Fibroblast of pulmonary artery (primary cell): ENCODE data around the gene CAMK1D.
"Not testable (repeated sequence)": the region's sequence is repeated elsewhere in the genome, so short reads cannot be mapped to it uniquely, and the experiment has no call there.

ENCODE experiments used
- DNase-seq: peaks from one replicate; pipeline ENCODE4 v3.0.0-alpha.2; 2010; ENCODE audit warnings: low read depth
- H3K4me3 ChIP-seq: replicated peaks from 2 replicates; pipeline ENCODE4 v1.5.1; 2011; ENCODE audit warnings: low read depth, mild to moderate bottlenecking, control low read depth, low read length, moderate library complexity
- TF ChIP-seq, protein P1 (sequence below): IDR thresholded peaks from 2 replicates; pipeline ENCODE4 v1.5.1; 2011; ENCODE audit warnings: mild to moderate bottlenecking, control low read depth, low read length, inconsistent platforms; ENCODE audit errors: missing control alignments

Gene CAMK1D

DNA sequence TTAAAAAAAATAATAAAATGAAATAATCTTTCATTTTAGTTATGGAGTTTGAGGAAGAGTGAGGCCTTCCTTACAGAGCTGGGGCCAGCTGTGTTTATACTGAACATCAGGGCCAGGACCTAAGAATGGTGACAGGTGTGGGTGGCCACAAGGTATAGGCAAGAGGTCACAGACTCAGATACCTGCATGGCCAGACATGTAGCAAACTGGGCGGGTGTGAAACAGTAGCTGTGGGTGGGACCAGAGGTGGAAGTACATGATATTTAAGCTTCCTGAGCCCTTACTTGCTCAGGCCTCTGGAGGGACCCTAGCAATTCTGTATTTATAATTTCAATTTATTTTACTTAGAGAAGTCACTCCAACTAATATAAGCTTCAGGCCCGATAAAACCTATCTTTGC lies 27.7 kb upstream of the CAMK1D start:
- DNase-seq = no peak
- no peak overlapping the region for H3K4me3 ChIP-seq
- TF ChIP-seq, protein P1, sequence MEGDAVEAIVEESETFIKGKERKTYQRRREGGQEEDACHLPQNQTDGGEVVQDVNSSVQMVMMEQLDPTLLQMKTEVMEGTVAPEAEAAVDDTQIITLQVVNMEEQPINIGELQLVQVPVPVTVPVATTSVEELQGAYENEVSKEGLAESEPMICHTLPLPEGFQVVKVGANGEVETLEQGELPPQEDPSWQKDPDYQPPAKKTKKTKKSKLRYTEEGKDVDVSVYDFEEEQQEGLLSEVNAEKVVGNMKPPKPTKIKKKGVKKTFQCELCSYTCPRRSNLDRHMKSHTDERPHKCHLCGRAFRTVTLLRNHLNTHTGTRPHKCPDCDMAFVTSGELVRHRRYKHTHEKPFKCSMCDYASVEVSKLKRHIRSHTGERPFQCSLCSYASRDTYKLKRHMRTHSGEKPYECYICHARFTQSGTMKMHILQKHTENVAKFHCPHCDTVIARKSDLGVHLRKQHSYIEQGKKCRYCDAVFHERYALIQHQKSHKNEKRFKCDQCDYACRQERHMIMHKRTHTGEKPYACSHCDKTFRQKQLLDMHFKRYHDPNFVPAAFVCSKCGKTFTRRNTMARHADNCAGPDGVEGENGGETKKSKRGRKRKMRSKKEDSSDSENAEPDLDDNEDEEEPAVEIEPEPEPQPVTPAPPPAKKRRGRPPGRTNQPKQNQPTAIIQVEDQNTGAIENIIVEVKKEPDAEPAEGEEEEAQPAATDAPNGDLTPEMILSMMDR = no peak

DNA sequence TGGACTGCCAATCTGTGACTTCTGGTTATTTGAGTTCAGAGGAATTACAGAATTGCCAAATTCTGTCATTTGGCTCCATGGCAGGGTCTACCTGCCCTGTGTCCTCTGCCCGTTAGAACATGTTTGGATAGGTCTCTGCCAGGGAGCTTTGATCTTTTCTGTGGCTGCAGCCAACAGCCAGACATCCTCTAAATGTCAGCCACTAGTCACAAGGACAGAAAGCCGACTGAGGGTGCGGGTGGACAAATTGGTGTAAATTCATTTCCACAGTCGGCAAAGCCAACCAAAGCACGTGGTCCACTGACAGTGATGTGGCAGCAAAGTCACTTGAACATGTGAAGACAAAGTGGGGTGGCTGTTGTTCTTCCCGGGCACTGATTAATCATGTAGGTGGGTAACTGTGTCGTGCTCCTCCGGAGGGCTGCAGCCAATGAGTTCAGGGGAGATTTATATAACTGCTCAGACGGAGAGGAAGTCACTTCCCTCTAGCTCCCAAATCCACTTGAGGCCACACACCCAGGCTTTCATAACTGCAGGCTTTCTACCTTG lies 26.7 kb upstream of the CAMK1D start:
- DNase-seq = no peak
- TF ChIP-seq, protein P1 = no peak
- no peak overlapping the region for H3K4me3 ChIP-seq

DNA sequence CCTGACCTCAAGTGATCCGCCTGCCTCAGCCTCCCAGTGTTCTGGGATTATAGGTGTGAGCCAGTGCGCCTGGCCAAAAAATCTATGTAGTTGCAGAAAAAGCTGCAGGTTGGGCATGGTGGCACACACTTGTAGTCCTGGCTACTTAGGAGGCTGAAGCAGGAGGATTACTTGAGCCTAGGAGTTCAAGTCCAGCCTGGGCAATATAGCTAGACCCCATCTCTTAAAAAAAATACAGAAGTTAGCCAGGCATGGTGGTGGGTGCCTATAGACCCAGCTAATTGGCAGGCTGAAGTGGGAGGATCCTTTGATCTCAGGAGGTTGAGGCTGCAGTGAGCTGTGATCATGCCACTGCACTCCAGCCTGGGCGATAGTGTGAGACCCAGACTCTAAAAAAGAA lies 24.8 kb upstream of the CAMK1D start:
- DNase-seq = no peak
- TF ChIP-seq, protein P1 = no peak
- H3K4me3 ChIP-seq = no peak overlapping the region

- TF ChIP-seq, protein P1 = no peak
- DNase-seq = no peak
- no peak overlapping the region for H3K4me3 ChIP-seq
These were observed 22.3 kb upstream of the CAMK1D start for GRCh38 chr10:12327074-12327473.

GRCh38 chr10:12327476-12327875 lies 21.9 kb upstream of the CAMK1D start:
- H3K4me3 ChIP-seq = no peak overlapping the region
- TF ChIP-seq, protein P1 = no peak
- DNase-seq = no peak

GRCh38 chr10:12328312-12328711 lies 21.0 kb upstream of the CAMK1D start:
- not testable (repeated sequence) for DNase-seq, H3K4me3 ChIP-seq

GRCh38 chr10:12332572-12333379 lies 16.6 kb upstream of the CAMK1D start:
- TF ChIP-seq, protein P1 = no peak
- DNase-seq = peak; percentile 4
- no peak overlapping the region for H3K4me3 ChIP-seq
